Fibroblast of skin of left quadriceps (primary cell): ENCODE measurements around the gene PCDHB12.
"Not testable (repeated sequence)": the region's sequence is repeated elsewhere in the genome, so short reads cannot be mapped to it uniquely, and the experiment has no call there.

Experiments used
- DNase-seq, 2 experiments: peaks; one replicate each; pipeline ENCODE4 v3.0.0-alpha.2; 2013; ENCODE audit warnings: low read depth in 2 of 2

Gene PCDHB12

GRCh38 chr5:141208478-141208877, at the start of gene PCDHB12:
PCDHB12 (plus strand) TSS chr5:141208719; CDS start chr5:141208908, 189 bp downstream.
- DNase-seq = no peak

- DNase-seq = no peak
Measured at GRCh38 chr5:141172381-141173204, 35.9 kb upstream of the PCDHB12 start, which contains the start of gene PCDHB7. PCDHB7 (plus strand) TSS chr5:141172644; CDS start chr5:141172836, 192 bp downstream.

- DNase-seq = not testable (repeated sequence)
Measured at GRCh38 chr5:141174291-141175104, 34.0 kb upstream of the PCDHB12 start.

DNA sequence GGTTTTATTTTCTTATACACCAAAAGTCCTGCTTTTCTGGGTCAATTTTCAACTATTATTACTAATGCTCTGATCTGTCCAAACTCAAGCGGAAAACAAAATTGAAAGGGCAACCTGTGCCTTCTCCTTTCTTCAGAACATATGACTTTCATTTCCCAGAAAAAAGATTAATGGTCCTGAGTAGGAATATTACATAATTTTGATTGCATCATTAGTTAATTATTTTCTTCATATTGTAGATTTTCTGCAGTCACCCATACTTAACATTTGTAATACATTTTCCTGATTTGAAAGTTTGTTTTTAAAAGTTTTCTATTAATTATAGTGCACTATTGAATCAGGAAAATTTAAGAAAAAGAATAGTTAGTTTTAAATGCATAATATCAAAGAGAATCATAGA, 32.6 kb upstream of the PCDHB12 start:
- no peak for DNase-seq

DNA sequence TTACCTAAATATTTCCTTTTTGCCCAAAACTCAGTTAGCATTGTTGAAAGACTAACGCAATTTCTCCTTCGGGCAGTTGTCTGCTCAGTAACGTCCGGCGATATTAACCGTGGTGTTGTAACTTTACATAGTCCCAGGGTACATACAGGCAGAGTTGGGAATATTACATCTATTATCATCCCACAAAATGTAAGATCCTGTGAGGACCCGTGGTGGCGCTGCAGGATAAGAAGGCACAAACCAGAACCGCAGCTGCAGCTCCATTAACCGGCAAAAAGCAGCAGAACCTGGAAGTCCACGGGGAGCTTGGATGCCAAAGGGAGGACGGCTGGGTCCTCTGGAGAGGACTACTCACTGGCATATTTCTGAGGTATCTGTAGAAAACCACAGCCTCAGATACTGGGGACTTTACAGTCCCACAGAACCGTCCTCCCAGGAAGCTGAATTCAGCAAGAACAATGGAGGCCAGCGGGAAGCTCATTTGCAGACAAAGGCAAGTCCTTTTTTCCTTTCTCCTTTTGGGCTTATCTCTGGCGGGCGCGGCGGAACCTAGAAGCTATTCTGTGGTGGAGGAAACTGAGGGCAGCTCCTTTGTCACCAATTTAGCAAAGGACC, 30.8 kb upstream of the PCDHB12 start, which contains the start of gene PCDHB8:
PCDHB8 (plus strand) TSS at position 214 of the 615 bp plus-strand sequence; CDS start at position 459, 245 bp downstream.
- not testable (repeated sequence) for DNase-seq

DNA sequence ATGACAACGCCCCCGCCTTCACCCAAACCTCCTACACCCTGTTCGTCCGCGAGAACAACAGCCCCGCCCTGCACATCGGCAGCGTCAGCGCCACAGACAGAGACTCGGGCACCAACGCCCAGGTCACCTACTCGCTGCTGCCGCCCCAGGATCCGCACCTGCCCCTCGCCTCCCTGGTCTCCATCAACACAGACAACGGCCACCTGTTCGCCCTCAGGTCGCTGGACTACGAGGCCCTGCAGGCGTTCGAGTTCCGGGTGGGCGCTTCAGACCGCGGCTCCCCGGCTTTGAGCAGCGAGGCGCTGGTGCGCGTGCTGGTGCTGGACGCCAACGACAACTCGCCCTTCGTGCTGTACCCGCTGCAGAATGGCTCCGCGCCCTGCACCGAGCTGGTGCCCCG, 29.1 kb upstream of the PCDHB12 start:
- DNase-seq = not testable (repeated sequence)

DNA sequence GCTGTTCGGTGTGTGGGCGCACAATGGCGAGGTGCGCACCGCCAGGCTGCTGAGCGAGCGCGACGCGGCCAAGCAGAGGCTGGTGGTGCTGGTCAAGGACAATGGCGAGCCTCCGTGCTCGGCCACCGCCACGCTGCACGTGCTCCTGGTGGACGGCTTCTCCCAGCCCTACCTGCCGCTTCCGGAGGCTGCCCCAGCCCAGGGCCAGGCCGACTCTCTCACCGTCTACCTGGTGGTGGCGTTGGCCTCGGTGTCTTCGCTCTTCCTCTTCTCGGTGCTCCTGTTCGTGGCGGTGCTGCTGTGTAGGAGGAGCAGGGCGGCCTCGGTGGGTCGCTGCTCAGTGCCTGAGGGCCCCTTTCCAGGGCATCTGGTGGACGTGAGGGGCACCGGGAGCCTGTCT, 28.6 kb upstream of the PCDHB12 start:
- not testable (repeated sequence) for DNase-seq

GRCh38 chr5:141180313-141180712, 28.2 kb upstream of the PCDHB12 start:
- no peak for DNase-seq

GRCh38 chr5:141182248-141182647, 26.3 kb upstream of the PCDHB12 start, which contains the start of gene PCDHB16:
PCDHB16 (plus strand) TSS chr5:141182387; CDS start chr5:141182560, 173 bp downstream.
- DNase-seq = no peak

GRCh38 chr5:141184117-141184855, 24.2 kb upstream of the PCDHB12 start:
- DNase-seq = not testable (repeated sequence)

DNA sequence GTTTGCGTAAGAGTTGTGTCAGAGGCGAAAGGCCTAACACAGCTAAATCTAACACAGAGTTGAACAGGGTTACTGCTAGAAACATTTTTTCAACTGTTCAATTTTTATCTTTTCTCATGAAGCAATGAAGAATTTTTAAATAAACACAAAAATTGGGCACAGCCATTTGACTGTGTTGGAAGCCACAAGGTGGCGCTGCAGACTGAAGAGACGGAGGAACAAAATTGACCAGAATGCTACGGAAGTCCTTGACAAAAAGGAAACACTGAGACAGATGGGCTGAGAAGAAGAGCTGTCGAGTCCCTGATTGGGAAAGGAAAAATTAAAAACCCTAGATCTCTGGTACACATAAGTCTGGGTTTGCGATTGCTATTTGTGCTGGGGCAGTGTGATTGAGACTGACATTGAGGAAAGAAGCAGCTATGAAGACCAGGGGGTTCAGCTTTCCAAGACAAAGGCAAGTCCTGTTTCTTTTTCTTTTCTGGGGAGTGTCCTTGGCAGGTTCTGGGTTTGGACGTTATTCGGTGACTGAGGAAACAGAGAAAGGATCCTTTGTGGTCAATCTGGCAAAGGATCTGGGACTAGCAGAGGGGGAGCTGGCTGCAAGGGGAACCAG, 21.5 kb upstream of the PCDHB12 start, which contains the start of gene PCDHB9:
PCDHB9 (plus strand) TSS at position 265 of the 616 bp plus-strand sequence; CDS start at position 423, 158 bp downstream.
- DNase-seq = no peak

DNA sequence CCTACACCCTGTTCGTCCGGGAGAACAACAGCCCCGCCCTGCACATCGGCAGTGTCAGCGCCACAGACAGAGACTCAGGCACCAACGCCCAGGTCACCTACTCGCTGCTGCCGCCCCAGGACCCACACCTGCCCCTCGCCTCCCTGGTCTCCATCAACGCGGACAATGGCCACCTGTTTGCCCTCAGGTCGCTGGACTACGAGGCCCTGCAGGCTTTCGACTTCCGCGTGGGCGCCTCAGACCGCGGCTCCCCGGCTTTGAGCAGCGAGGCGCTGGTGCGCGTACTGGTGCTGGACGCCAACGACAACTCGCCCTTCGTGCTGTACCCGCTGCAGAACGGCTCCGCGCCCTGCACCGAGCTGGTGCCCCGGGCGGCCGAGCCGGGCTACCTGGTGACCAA, 19.8 kb upstream of the PCDHB12 start:
- DNase-seq = not testable (repeated sequence)

DNA sequence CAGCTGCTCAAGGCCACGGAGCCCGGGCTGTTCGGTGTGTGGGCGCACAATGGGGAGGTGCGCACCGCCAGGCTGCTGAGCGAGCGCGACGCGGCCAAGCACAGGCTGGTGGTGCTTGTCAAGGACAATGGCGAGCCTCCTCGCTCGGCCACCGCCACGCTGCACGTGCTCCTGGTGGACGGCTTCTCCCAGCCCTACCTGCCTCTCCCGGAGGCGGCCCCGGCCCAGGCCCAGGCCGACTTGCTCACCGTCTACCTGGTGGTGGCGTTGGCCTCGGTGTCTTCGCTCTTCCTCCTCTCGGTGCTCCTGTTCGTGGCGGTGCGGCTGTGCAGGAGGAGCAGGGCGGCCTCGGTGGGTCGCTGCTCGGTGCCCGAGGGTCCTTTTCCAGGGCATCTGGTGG, 19.4 kb upstream of the PCDHB12 start:
- DNase-seq = not testable (repeated sequence)

DNA sequence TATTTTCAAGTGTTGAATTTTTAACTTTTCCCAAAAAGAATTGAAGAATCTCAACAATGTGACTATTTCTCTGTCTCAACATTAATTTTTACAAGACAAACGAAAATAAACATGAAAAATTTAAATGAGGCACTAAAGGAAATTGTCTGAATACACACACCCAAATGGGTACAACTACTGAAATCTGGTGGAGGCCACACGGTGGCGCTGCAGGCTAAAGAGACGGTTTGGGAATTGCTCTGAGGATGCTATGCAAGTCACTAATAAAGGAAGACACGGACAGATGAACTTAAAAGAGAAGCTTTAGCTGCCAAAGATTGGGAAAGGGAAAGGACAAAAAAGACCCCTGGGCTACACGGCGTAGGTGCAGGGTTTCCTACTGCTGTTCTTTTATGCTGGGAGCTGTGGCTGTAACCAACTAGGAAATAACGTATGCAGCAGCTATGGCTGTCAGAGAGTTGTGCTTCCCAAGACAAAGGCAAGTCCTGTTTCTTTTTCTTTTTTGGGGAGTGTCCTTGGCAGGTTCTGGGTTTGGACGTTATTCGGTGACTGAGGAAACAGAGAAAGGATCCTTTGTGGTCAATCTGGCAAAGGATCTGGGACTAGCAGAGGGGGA, 16.3 kb upstream of the PCDHB12 start, which contains the start of gene PCDHB10:
PCDHB10 (plus strand) TSS at position 244 of the 616 bp plus-strand sequence; CDS start at position 444, 200 bp downstream.
- DNase-seq = no peak

DNA sequence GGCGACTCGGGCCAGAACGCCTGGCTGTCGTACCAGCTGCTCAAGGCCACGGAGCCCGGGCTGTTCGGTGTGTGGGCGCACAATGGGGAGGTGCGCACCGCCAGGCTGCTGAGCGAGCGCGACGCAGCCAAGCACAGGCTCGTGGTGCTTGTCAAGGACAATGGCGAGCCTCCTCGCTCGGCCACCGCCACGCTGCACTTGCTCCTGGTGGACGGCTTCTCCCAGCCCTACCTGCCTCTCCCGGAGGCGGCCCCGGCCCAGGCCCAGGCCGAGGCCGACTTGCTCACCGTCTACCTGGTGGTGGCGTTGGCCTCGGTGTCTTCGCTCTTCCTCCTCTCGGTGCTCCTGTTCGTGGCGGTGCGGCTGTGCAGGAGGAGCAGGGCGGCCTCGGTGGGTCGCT, 14.2 kb upstream of the PCDHB12 start:
- DNase-seq = not testable (repeated sequence)

DNA sequence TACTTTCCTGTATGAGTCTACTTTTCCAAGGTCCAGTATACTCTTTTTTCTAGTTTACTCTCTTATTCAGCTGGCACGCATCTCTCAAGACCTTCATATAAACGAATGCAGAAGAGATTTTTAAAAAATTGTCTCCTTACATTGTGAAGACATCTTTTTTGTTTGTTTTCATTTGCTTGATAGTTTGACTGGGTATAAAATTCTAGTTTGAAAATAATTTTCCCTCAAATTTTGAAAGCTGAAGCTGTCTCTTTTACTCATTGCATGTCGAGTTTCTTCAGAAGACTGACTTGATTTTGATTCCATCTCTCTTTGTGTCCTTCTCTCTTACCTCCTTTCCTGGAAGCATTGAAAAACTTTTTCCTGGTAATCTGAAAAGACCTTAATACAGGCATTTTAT, 12.2 kb upstream of the PCDHB12 start:
- no peak for DNase-seq

DNA sequence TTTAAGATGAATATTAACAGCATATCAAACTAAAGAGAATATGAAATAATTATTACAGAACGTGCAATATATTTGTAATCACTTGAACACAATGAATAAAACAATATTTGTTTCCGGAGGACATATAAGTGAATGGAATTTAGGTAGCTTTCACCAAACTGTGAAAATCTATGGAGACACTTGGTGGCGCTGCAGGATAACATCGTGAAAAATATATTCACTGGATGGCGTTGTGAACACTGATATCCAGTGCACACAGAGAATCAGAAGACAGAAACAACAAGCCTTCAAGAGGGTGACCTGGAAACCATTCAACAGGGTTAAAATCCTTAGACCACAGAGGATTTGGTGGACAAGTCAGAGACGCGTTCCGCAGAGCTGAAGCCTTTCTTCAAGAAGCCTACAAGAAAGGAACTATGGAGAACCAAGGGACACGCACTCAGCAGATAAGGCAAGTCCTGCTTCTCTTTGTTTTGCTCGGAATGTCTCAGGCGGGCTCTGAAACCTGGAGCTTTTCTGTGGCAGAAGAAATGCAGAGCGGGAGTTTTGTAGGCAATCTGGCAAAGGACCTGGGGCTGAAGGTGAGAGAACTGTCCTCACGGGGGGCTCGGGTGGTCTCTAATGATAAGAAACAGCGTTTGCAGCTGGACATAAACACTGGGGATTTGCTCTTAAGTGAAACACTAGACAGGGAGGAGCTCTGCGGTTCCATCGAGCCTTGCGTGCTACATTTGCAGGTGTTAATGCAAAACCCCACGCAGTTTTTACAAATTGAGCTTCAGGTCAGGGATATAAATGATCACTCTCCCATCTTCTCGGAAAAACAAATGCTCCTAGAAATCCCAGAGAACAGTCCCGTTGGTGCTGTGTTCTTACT, 8.9 kb upstream of the PCDHB12 start, which contains the start of gene PCDHB11:
PCDHB11 (plus strand) TSS at position 269 of the 877 bp plus-strand sequence; CDS start at position 417, 148 bp downstream.
- DNase-seq = no peak

GRCh38 chr5:141201126-141201525, 7.4 kb upstream of the PCDHB12 start:
- DNase-seq = not testable (repeated sequence)

DNA sequence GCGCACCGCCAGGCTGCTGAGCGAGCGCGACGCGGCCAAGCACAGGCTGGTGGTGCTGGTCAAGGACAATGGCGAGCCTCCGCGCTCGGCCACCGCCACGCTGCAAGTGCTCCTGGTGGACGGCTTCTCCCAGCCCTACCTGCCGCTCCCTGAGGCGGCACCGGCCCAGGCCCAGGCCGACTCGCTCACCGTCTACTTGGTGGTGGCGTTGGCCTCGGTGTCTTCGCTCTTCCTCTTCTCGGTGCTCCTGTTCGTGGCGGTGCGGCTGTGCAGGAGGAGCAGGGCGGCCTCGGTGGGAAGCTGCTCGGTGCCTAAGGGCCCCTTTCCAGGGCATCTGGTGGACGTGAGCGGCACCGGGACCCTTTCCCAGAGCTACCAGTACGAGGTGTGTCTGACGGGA, 6.9 kb upstream of the PCDHB12 start:
- DNase-seq = not testable (repeated sequence)
